Measurements from ENCODE around the gene ZBTB38.

Gene ZBTB38

DNA sequence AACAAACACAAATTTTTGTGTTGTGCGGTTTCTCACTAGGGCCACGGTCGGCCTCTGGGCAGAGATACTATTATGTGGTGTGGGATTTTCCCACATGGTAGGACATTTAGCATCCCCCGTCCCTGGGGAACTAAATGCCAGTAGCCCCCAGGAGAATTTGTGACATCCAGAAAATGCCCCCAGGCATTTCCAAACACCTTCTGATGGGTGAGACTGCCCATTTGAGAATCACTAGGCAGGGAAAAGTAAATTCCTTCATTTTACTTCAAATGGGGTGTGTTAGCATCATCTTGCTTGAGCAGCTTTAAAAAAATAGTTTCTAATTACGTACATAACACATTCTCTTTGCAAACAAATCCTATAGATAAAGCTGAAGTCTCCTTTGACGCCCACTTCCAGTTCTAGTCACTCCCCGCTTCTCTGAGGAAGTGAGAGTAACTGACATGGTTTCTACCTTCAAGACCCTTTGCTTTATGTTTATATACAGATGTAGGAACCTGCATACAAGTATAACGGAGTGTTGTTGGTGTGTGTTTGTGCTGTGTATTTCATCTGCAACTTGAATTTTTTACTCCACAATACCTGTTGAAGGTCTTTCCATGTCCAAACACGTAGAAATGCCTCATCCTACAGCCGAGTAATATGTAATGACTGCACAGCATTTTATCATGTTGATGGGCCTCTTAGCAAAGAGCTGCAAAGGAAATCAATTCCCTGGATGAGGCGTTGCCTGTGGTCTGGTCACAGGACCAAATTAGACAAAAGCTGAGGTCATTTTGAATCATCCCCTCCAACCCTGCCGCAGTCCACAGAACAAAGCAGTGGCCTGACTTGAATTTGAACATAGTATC, 31.4 kb upstream of the ZBTB38 start:
- in situ Hi-C loops (cut with HindIII; ENCODE audit: low sequenced_read_pairs) = no loop called here

DNA sequence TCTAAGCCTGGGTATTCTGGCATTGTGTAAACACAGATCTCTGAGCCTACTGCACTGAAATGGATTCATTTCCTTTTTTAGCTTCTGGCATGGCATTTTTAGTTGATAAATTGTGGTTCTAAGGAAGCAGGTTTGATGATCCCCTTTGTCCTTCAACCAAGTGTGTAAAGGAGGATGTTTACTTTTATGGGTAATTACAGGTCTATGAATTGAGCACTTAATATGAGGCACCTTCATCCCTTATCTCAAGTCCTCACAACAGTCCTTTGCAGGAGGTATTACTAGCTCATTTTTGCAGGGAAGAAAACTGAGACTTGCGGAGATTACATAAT, 30.8 kb upstream of the ZBTB38 start:
- in situ Hi-C loops (cut with HindIII; ENCODE audit: low sequenced_read_pairs) = no loop called here

DNA sequence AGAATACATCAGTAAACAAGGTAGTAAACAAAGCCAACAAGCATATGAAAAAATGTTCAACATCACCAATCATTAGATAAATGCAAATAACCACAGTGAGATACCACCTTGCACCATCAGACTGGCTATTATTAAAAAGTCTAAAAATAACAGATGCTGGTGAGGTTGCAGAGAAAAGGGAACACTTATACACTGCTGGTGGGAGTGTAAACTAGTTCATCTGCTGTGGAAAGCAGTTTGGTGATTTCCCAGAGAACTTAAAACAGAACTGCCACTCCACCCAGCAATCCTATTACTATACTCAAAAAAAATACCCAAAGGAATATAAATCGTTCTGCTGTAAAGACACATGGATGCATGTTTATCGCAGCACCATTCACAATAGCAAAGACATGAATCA, 30.3 kb upstream of the ZBTB38 start:
- in situ Hi-C loops (cut with HindIII; ENCODE audit: low sequenced_read_pairs) = no loop called here

DNA sequence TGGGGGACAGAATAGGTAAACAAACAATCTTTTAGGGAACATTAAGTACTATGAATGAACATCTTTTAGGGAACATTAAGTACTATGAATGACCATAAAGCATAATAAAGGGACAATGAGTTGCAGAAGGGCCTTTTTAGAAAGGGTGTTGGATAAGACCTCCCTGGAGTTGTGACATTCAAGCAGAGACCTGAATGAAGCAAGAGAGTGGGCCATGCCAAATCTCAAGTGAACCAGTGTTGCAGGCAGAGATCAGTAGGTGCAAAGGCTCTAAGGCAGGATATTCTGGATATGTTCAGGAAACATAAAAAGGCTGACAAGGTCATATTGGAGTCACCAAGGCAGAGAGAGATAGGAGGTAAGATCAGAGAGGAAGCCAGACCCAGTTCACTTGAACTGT, 29.4 kb upstream of the ZBTB38 start:
- in situ Hi-C loops (cut with HindIII; ENCODE audit: low sequenced_read_pairs) = no loop called here

DNA sequence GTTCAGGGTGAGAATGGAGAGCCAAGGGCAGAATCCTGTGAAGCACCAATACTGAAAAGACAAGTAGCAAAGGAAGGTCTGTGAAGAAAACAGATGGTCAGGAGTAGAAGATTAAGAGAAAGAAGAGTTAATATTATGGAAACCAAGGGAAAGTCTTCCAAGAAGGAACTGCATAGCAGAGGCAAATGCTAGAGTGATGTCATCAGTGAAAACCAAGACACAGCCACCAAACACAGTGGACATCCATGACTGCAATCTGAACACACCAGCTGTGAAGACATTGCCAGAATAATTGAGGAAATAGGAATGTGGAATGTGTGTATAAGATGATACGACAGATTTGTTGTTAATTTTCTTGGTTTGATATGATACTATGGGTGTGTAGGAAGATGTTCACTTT, 26.8 kb upstream of the ZBTB38 start:
- in situ Hi-C loops (cut with HindIII; ENCODE audit: low sequenced_read_pairs) = no loop called here

DNA sequence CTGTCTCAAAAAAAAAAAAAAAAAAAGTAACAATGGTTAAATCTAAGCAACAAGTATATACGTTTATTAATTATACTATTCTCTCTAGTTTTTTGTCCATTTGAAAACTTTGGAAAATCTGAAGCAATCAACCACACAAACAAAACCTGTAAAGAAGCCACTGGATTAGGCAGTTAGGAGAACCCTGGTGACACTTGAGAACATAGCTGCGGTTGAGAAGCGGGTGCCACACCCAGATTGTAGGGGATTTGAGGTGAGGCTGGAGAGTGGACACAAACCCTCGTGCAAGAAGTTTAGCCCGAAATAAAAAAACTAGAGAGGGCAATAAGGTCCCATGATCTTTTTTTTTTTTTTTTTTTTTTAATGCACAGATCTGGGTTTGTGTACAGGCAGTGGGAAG, 25.9 kb upstream of the ZBTB38 start:
- in situ Hi-C loops (cut with HindIII; ENCODE audit: low sequenced_read_pairs) = no loop called here

DNA sequence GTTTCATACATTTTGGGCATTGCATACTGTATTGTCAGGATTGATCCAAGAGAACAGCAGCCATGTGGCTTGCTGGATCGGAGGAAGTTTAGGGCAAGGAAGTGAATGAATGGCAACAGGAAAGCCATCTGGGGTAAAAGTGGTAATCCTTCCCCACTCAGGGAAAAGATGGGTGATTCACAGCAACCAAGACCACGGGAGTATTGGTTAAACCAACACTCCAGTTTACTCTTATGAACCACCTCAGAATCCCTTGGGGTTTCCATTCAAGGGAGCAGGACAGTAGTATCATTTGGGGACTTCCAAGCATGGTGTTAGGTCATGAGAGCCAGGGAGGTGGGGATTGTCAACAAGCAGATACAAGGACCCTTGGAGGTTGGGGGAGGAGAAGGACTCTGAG, 25.2 kb upstream of the ZBTB38 start:
- in situ Hi-C loops (cut with HindIII; ENCODE audit: low sequenced_read_pairs) = no loop called here

DNA sequence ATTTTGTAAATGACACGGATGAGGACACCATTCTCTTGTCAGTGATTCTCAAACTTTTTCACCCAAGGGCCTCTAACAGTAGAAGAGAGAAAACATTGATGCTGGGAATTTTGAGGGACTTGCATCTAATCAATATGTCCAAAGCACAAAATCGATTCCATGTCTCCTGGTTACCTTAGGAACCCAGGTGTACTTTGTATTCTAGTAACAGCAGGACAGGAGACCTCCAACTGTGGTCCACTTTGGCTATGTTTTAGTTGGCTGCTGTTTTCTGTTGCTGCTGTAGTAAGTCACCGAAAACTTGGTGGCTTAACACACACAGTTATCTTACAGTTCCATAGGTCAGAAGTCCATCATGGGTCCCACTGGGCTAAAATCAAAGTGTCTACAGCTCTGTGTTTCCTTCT, 24.4 kb upstream of the ZBTB38 start:
- in situ Hi-C loops (cut with HindIII; ENCODE audit: low sequenced_read_pairs) = no loop called here

DNA sequence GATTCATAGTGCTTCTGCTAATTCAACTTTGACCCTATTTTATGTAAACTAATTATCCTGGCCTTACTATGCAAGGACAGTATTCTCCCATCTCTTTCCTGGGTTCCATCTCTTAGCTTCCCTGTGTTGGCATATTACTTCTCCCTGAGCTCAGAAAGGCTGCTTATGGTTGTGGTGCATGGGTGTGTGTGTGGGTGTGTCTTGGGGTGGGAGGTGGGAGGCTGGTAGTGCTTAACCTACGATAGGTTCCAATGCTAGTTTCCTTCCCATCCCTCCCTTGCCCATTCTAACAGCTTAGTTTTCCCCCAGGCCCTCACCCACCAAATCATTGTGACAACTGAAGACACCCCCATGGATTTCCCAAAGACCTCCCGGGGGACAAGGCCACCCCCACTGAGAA, 22.8 kb upstream of the ZBTB38 start:
- in situ Hi-C loops (cut with HindIII; ENCODE audit: low sequenced_read_pairs) = no loop called here

DNA sequence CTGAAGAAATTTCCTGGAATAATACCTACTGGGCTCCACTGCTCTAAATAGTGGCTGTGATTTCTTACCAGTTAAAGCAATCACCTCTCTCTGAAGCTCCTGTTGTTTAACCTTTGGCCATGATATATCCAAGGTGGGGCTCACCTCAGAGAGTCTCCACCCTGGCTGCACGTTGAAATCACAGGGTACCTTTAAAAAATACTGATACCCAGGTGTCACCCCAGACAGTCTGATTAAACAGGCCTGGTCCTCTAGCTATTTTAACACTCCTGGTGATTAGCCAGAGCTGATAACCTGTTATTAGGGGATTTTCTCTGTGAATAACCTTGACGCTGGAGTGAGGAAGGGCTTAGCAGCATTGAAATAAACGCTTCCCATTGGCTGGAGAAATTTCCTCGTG, 22.3 kb upstream of the ZBTB38 start:
- in situ Hi-C loops (cut with HindIII; ENCODE audit: low sequenced_read_pairs) = no loop called here

DNA sequence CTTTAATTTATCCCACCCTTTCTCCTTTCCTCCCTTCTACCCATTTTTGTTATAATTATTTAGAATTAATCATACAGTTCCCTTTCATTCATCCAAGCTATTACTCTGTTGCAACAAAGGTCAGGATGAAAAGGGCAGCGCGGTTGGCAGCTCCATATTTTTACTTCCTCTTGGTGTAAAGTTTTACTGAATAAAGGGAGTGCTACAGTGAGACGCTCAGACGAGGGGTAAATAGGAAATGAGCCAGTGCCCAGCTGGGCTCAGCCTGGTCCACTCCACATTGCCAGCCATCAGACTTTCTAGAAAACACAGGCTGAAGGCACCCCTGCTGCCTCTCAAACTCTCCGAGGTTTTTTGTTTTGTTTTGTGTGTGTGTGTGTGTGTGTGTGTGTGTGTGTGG, 21.9 kb upstream of the ZBTB38 start:
- in situ Hi-C loops (cut with HindIII; ENCODE audit: low sequenced_read_pairs) = no loop called here

DNA sequence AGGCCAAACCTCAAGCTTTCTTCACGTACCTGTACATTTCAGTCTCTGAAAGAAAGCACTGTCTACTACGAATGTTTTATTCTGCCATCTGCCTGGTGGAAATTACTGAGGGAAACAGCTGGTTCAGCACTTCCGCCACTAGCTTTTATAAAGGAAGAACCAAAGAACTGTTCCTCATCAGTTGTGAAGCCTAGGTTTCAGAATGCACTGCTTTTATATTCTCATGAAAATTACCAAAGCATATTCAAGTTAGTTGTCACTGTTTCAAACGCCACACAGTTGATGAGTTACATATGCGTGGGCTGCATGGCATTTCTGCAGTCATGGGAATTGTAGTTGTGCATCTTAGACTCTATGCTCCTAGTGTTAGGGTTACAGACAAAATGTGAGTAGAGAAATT, 21.5 kb upstream of the ZBTB38 start:
- in situ Hi-C loops (cut with HindIII; ENCODE audit: low sequenced_read_pairs) = no loop called here

DNA sequence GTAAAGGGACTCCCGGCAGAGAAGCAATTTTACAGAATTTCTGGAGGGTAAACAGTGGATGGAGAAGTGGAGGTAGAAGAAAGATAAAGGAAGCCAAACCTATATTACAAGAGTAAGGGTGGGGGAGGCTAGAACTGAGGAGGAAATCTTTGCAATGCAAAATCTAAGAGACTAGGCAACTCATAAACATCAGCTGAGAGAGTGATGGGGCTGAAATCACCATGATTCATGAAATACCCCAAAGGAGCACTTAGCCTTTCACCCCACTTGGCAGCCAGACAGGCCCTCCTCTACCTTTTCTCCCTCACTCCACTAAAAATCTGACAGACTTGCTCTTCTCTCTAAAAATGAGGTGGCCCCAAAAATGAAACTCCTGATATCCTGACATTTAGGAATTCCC, 19.5 kb upstream of the ZBTB38 start:
- in situ Hi-C loops (cut with HindIII; ENCODE audit: low sequenced_read_pairs) = no loop called here

DNA sequence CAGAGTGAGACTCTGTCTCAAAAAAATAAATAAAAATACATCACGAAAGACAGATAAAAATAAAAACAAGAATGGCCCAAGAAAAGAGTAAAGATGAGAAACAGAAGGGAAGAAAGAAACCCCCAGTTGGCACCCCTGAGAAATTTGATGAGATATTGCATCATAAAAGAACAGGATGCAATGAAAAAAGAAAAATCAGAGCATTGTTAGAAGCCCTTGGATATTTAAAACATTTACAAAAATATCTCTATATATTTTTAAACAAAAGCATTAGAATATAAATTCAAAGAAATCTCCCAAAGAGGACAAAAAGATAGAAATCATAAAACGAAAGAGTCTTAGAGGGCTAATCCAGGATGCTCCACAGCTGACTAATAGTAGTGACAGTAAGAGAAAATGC, 18.6 kb upstream of the ZBTB38 start:
- in situ Hi-C loops (cut with HindIII; ENCODE audit: low sequenced_read_pairs) = no loop called here

DNA sequence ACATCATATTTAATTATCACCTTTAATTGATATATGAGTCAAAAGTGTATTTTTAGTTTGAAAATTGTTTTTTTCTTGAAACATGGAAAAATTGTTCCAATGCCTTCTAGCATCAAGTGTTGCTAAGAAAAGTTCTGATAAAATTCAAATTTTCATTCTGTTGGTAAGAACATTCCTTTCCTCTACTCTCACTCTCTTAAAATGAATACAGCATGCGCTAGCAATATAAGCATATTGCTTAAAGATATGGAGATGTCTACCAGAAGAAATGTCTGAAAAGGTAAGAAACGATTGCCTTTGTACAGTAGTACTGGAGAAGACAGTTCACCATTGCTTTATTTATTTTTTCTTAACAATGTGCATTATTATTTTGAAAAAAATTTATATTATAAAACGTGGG, 17.6 kb upstream of the ZBTB38 start:
- in situ Hi-C loops (cut with HindIII; ENCODE audit: low sequenced_read_pairs) = no loop called here

DNA sequence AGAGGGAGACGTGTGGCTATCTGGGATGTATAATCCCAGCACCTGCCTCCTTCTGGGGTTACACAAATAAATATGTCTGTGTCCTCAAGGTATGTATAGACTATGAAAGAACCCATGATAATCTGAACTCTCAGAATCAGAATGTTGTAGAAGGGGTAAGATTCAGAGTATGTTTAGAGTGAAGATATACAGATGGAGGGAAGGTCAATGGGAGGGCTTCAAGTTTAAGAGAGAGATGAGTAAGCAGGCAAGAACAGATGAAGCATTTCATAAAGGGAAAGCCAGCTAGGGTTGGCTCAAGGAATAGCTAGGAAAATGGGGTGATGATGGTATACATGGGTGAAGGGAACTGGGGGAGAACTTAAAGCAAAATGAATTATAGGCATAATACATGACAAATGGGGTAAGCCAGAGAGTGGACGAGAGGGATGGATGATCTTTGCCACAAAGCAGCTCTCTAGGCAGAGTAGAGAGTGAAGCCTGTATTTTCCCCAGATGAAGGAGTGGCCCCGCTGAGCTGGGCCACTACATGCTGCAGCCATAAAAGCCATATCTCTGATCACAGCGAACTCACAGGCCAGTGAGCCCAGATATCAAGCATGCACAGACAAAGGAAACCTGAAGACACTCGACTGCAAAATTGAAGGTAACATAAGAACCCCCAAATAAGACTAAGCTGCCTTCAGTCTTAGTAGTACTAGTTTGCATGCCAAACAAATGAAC, 15.9 kb upstream of the ZBTB38 start:
- in situ Hi-C loops (cut with HindIII; ENCODE audit: low sequenced_read_pairs) = no loop called here

DNA sequence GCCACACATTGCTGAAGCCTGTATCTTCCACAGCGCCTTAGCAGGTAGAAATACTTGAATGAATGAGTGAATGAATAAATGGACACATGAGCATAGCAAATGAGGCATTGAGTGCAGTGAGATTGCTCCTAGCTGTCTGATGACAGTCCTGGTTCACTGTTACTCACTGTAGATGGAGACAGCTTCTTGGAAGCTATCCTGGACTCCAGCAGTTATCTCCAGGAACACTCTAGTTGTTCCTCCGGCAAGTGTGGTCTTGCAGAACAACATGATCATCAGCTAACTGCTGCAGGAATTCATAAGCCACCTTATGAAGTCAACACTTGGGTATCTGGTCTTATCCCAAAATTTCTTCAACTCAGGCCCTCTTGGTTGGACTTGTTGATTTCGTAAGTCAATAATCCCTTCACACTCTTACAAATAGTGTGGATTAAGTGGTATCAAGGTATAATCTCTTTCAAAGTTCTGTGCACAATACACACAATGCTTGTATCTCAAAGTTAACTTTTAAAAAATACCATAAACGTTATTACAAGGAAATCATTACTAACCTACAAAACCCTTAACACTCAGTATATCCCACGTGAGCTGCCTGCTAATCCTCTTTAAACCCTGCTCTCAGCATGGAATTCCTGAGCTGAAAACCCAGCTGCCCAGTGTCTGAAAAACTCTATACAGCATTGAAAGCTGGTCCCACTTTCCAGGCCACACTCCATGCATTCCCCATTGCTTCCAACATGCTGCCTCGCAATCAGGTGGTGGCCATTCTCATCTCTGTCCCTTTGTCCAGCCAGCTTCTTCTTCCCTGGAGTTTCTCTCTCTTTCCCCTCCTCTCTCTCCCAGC, 14.4 kb upstream of the ZBTB38 start:
- in situ Hi-C loops (cut with HindIII; ENCODE audit: low sequenced_read_pairs) = no loop called here

DNA sequence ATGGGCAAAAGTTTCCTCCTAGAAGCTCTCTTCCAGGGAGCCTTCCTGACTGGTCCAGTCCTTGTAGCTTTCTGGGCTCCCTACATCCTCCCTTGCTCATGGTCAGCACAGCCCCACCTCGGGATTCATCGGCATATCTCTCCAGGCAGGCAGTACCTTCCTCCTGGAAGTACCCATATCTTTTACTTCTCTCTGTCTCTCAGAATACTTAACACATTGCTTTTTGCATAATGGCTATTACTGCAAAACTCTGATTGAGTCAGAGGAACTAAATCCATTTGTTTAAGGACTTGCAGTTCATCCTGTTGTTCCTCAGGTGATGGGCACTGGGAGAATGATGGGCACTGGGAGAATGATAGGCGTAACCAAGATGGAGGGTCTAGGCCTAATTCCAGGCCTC, 13.8 kb upstream of the ZBTB38 start:
- in situ Hi-C loops (cut with HindIII; ENCODE audit: low sequenced_read_pairs) = no loop called here

DNA sequence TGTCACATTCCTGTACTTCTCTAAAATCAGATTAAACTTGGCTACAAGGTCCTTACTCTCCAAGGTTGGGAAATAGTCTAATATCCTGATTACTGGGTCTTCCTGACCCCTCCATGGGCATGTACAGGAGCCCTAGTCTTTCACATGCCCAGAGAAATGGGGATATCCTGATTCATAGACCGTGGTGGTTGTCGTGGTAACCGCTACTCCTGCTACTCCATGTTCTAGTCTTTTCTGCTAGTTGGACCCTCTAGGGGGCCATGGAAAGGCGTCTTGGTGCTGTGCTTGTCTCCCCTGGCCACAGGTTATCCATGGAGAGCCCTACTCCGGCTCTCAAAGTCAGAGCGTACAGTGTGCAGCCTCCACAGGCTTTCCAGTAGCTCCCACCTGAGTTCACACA, 13.1 kb upstream of the ZBTB38 start:
- in situ Hi-C loops (cut with HindIII; ENCODE audit: low sequenced_read_pairs) = no loop called here

DNA sequence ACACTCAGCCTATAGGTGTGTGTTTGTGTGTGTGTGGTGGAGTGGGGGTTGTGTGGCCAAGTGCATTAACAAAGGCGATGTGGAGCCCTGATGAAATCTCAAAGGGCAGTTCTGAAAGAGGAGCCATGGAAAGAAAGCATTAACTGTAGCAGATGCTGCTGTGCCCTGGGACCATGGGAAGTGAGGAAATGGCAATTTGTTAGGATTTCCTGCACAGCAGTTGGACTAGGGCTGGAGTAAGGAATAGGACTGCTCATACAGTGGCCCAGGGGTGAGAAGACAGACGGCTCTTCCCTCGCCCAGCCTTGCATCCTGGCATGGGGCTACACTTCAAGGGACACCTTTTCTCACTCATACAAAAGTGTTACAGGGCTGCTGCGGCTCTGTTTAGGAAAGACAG, 12.3 kb upstream of the ZBTB38 start:
- in situ Hi-C loops (cut with HindIII; ENCODE audit: low sequenced_read_pairs) = no loop called here

DNA sequence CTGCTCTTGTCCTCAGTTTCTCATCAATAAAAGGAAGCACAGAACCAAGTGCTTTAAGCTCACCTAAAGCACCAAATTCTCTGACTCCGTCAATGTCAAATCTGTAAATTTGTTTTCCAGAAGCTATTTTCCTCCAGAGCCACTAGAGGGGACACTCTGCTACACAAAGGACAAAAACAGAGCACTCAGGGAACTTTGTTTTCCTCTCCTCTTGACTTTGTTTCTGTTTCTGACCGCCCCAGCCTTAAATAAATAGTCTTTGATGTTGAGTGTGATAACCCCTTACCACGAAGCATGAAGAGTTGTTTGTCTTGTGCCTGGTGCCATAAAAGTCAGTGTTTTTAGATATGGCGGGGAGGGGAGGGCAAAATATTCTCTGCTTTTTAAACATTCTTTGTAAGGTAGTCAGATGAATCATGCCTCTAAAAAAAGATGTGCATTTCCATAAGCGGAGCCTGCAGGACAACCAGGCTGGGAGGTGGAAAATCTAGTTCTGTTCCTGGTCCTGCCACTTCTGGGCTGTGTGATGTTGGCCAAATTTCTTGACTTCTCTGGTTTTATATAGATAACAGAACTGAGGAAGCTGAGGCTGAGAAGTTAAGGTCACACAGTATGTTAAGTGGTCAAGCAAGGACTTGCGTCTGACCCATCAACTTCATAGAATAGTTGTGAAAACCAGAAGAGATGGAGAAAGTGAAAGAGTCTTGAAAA, 7.3 kb upstream of the ZBTB38 start:
- in situ Hi-C loops (cut with HindIII; ENCODE audit: low sequenced_read_pairs) = no loop called here

Measured in DLD1 (cell line).